ENCODE results near the gene FRS2. TPM values are rescaled to one million over a fixed set of nuclear protein-coding genes. Genes with fewer than 3 reads are reported as not detected.

The FRS2 gene
- total and polyA plus RNA-seq, 2 of the 4 experiments (the other 2 are of a cell fraction) = 12.4 to 58.3 TPM

GRCh38 chr12:69545081-69545480 lies 74.9 kb downstream of the FRS2 start:
- TF ChIP-seq POLR2A (IDR thresholded peaks at IDR 0.05; ENCODE audit: low read depth, low read length) = no peak
- TF ChIP-seq RCOR1 (IDR thresholded peaks at IDR 0.05; ENCODE audit: insufficient replicate concordance, low read length) = no peak
- no peak for TF ChIP-seq FOS (IDR thresholded peaks at IDR 0.05; ENCODE audit: low read depth, low read length)
- Histone ChIP-seq H3K4me2 (ENCODE audit: low read depth, low read length) (no peak overlapping the region), H3K27me3 (ENCODE audit: control insufficient read depth, insufficient read depth, low read length) (no peaks in the 10 kb centered on the region), H3K9ac (ENCODE audit: low read depth, low read length) (no peak overlapping the region), H3K18ac (ENCODE audit: low read depth, low read length) (no peak overlapping the region), H3K56ac (ENCODE audit: extremely low read depth, insufficient read depth, low read length) (no peak overlapping the region), H2AK5ac (ENCODE audit: low read depth, low read length) (no peak overlapping the region), H3K4me1 (ENCODE audit: control insufficient read depth, insufficient read depth, low read length) (peaks cover 7% of the 10 kb centered on the region), H2AFZ (replicated peaks; ENCODE audit: low read length, poor library complexity) (no peak overlapping the region), H3K4ac (ENCODE audit: low read depth, low read length) (no peak overlapping the region), H2BK120ac (ENCODE audit: low read depth, low read length) (no peak overlapping the region), H3K79me1 (ENCODE audit: low read depth in 1 of 2, low read length in 2 of 2) (peaks cover 16 to 53% of the 10 kb centered on the region in 2 experiments), H2BK15ac (ENCODE audit: low read depth, low read length) (no peak overlapping the region), H4K5ac (ENCODE audit: low read depth, low read length) (no peak overlapping the region), H3K9me3 (ENCODE audit: control insufficient read depth, insufficient read depth, low read length) (peaks cover 2% of the 10 kb centered on the region; the same call in 1 of the 2 replicates), H4K20me1 (ENCODE audit: insufficient read depth, low read length) (peaks cover 4% of the 10 kb centered on the region; the same call in 1 of the 2 replicates), H2BK5ac (ENCODE audit: low read depth, low read length, poor library complexity, severe bottlenecking) (no peak overlapping the region), H3K4me3 (ENCODE audit: insufficient read depth, low read depth, low read length) (no peak overlapping the region), H3K14ac (replicated peaks; ENCODE audit: low read depth, low read length) (no peak overlapping the region), H3K27ac (ENCODE audit: insufficient read depth, low read length) (no peak overlapping the region), H3K36me3 (ENCODE audit: control insufficient read depth, insufficient read depth, low read length) (peaks cover 3% of the 10 kb centered on the region; the same call in 1 of the 2 replicates), H4K8ac (ENCODE audit: low read depth in 2 of 2, low read length in 2 of 2) (no peak overlapping the region), H2BK20ac (ENCODE audit: low read depth, low read length) (no peak overlapping the region), H3K23ac (ENCODE audit: low read depth, low read length) (no peak overlapping the region), H4K91ac (ENCODE audit: insufficient read depth, low read depth, low read length) (no peak overlapping the region), H3K9me1 (ENCODE audit: insufficient read depth, low read length) (peaks cover 3% of the 10 kb centered on the region), H2AK9ac (replicated peaks; ENCODE audit: low read depth, low read length, poor library complexity) (no peak overlapping the region)
- intact Hi-C loops (cut with micrococcal nuclease) = no loop called here
- BruUV-seq (replicated peaks) = no TSS peak
- ChIA-PET CTCF (interaction anchor here (0.6 kb wide), 1 partner anchor 160 kb away, joined by 3 read pairs; no protein-coding TSS in a partner anchor), POLR2A (ENCODE audit: unreplicated experiment) (no interaction called here)
- in situ Hi-C loops (cut with MboI; ENCODE audit: low sequenced_read_pairs) = no loop called here
- no CpG with 5 or more reads among the region's 1 CpG for WGBS, 2 experiments (ENCODE audit: extremely low coverage in 2 of 2, insufficient read length in 1 of 2)
- dilution Hi-C loops (cut with HindIII; ENCODE audit: low sequenced_read_pairs, unreplicated experiment) = no loop called here
- ATAC-seq (ENCODE audit: low read depth) (no peak), DNase-seq (no peak)
